Smooth muscle cell (in vitro differentiated cells): Measurements from ENCODE around the gene FHL3. TPM values are rescaled to one million over a fixed set of nuclear protein-coding genes. Genes with fewer than 3 reads are reported as not detected.
A peak's percentile ranks its signal among the peaks of the same experiment; 100 is the strongest.
"Not testable (repeated sequence)": the region's sequence is repeated elsewhere in the genome, so short reads cannot be mapped to it uniquely, and the experiment has no call there.

ENCODE experiments used
- DNase-seq: peaks from one replicate; lab custom pipeline; 2025; ENCODE audit not compliant: unreplicated experiment; lab: John Stamatoyannopoulos, UW
- H2AFZ ChIP-seq: fragments of 200-600 bp; sonication (generic); 2 replicates; pipeline ENCODE4 v1.6.0; 2016; ENCODE audit warnings: antibody characterized with exemption, low read depth, mild to moderate bottlenecking
- H3F3A ChIP-seq: fragments of 200-600 bp; sonication (generic); 2 replicates; pipeline ENCODE4 v1.6.0; 2017; ENCODE audit warnings: antibody characterized with exemption, low read depth
- H3K27ac ChIP-seq: fragments of 200-600 bp; sonication (generic); 2 replicates; pipeline ENCODE4 v1.5.1; 2016; ENCODE audit warnings: low read depth, mild to moderate bottlenecking
- H3K27me3 ChIP-seq: fragments of 200-600 bp; sonication (generic); 2 replicates; pipeline ENCODE4 v1.6.1; 2016; ENCODE audit warnings: low read depth, mild to moderate bottlenecking
- H3K36me3 ChIP-seq: fragments of 200-600 bp; sonication (generic); 2 replicates; pipeline ENCODE4 v1.5.1; 2016; ENCODE audit warnings: low read depth
- H3K4me1 ChIP-seq: fragments of 200-600 bp; sonication (generic); 2 replicates; pipeline ENCODE4 v1.5.1; 2016; ENCODE audit warnings: low read depth
- H3K4me2 ChIP-seq: fragments of 200-600 bp; sonication (generic); 2 replicates; pipeline ENCODE4 v1.6.0; 2016; ENCODE audit warnings: mild to moderate bottlenecking
- H3K4me3 ChIP-seq: fragments of 200-600 bp; sonication (generic); 2 replicates; pipeline ENCODE4 v1.5.1; 2016; ENCODE audit warnings: mild to moderate bottlenecking
- H3K79me2 ChIP-seq: fragments of 200-600 bp; sonication (generic); 2 replicates; pipeline ENCODE4 v1.6.0; 2016; ENCODE audit warnings: low read depth, mild to moderate bottlenecking
- H3K9ac ChIP-seq: fragments of 200-600 bp; sonication (generic); 2 replicates; pipeline ENCODE4 v1.6.0; 2016; ENCODE audit warnings: low read depth
- H3K9me3 ChIP-seq: fragments of 200-600 bp; sonication (generic); replicated peaks from 2 replicates; pipeline ENCODE4 v1.5.1; 2016; ENCODE audit warnings: low read depth
- H4K20me1 ChIP-seq: fragments of 200-600 bp; sonication (generic); 2 replicates; pipeline ENCODE4 v1.6.0; 2016; ENCODE audit warnings: low read depth
- WGBS: methylation state at CpG from one replicate; pipeline ENCODE4 v1.1.7; 2016; ENCODE audit warnings: low lambda C conversion rate; 5-methylcytosine and 5-hydroxymethylcytosine counted together
- polyA plus RNA-seq: library from polyadenylated mRNA; unstranded; fragments of >200 nt; fragmentation: Nextera tagmentation; extraction: Ambion mirVana; gene quantifications from 2 replicates; pipeline ENCODE4 v1.2.1, GENCODE V29; 2016
- total RNA-seq: library from RNA; depleted of rRNA; stranded (reverse); fragments of >200 nt; gene quantifications from 2 replicates; pipeline ENCODE4 v1.2.3, GENCODE V29; 2014
- TF ChIP-seq, protein P1 (sequence below): fragments of 200-600 bp; sonication (generic); IDR thresholded peaks from 2 replicates; pipeline ENCODE4 v1.5.1; 2017; ENCODE audit warnings: borderline replicate concordance, mild to moderate bottlenecking, antibody characterized with exemption; ENCODE audit not compliant: insufficient read depth, poor library complexity, severe bottlenecking

FHL3 gene
- total and polyA plus RNA-seq, 2 experiments from 2014 or later: 29.5 to 70.2 TPM

DNA sequence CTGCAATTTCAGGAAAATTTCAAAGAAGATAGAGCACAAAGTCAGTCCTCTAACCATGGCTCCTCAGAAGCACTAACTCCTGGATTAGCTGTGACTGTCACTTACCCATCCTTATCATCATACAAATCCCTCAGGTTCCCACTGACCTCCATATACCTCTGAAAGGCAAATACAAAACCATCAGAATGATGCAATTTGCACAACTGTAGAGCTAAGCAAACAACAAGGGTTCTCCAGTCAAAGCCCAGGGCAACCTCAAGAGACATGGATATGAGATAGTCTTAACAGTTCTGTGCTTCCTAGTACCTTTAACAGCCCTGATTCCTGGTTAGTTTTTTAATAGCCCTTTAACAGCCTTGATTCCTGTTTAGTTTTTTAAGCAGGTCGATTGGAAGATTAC is 17.6 kb downstream of the FHL3 start:
- Histone ChIP-seq H3K27me3 (no peaks in the 10 kb centered on the region), H3K36me3 (peaks cover 16% of the 10 kb centered on the region), H3K4me2 (no peak overlapping the region), H3K79me2 (peaks cover 22% of the 10 kb centered on the region), H3K9me3 (no peaks in the 10 kb centered on the region), H2AFZ (no peak overlapping the region), H3K4me3 (no peak overlapping the region), H3K27ac (no peak overlapping the region), H3K4me1 (peaks cover 10% of the 10 kb centered on the region), H4K20me1 (peaks cover 9% of the 10 kb centered on the region), H3F3A (peaks cover 12% of the 10 kb centered on the region), H3K9ac (no peak overlapping the region)
- WGBS: 70% methylated on average over 1 of the region's 1 CpG
- TF ChIP-seq, protein P1, sequence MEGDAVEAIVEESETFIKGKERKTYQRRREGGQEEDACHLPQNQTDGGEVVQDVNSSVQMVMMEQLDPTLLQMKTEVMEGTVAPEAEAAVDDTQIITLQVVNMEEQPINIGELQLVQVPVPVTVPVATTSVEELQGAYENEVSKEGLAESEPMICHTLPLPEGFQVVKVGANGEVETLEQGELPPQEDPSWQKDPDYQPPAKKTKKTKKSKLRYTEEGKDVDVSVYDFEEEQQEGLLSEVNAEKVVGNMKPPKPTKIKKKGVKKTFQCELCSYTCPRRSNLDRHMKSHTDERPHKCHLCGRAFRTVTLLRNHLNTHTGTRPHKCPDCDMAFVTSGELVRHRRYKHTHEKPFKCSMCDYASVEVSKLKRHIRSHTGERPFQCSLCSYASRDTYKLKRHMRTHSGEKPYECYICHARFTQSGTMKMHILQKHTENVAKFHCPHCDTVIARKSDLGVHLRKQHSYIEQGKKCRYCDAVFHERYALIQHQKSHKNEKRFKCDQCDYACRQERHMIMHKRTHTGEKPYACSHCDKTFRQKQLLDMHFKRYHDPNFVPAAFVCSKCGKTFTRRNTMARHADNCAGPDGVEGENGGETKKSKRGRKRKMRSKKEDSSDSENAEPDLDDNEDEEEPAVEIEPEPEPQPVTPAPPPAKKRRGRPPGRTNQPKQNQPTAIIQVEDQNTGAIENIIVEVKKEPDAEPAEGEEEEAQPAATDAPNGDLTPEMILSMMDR: no peak
- DNase-seq: no peak

DNA sequence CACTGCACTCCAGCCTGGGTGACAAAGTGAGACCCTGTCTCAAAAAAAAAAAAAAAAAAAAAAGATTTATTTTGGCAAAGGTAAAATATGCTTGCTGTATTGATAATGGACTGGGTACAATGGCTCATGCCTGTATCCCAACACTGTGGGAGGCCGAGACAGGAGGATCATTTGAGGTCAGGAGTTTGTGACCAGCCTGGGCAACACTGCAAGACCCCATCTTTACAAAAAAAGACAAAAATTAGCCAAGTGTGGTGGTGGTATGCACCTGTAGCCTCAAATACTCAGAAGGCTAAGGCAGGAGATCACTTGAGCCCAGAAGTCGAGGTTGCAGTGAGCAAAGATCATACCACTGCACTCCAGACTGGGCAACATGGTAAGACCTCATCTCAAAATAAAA is 21.8 kb downstream of the FHL3 start:
- Histone ChIP-seq H3K4me2 (no peak overlapping the region), H3K9ac (no peak overlapping the region), H3K36me3 (peaks cover 25% of the 10 kb centered on the region), H3K79me2 (peaks cover 12% of the 10 kb centered on the region), H3K9me3 (no peaks in the 10 kb centered on the region), H3K4me1 (peaks cover 4% of the 10 kb centered on the region), H3K27me3 (no peaks in the 10 kb centered on the region), H3K27ac (no peak overlapping the region), H3K4me3 (no peak overlapping the region), H3F3A (no peaks in the 10 kb centered on the region), H4K20me1 (peaks cover 9% of the 10 kb centered on the region), H2AFZ (no peak overlapping the region)
- DNase-seq: no peak
- WGBS: 93% methylated on average over 2 of the region's 2 CpGs
- TF ChIP-seq, protein P1: no peak

DNA sequence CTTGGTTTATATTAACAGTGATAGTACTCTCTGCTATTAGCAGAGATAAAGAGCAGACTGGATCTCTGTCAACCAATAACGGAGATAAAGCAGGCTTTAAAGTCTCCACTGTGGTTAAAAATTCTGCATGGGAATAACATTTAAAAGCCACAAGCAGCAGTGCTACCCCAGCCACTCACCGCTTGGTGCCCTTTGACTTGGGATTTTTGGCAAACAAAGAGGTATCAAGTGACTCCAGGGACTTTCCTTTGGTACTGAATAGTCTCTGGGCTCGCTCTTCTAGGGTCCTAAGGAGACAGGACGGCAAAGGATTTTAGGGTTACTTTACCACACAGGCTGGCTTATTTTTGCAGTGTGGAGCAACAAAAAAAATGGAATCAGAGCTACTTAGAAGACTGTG is 26.8 kb downstream of the FHL3 start:
- peaks cover 38% of the 10 kb centered on the region for H3K36me3 ChIP-seq
- no peak overlapping the region for H2AFZ ChIP-seq
- TF ChIP-seq, protein P1: no peak
- 75% methylated on average over 4 of the region's 4 CpGs for WGBS
- H3K4me3 ChIP-seq: no peak overlapping the region
- H3F3A ChIP-seq: no peaks in the 10 kb centered on the region
- no peak overlapping the region for H3K9ac ChIP-seq
- DNase-seq: no peak
- no peak overlapping the region for H3K4me2 ChIP-seq
- no peaks in the 10 kb centered on the region for H4K20me1 ChIP-seq
- H3K27ac ChIP-seq: no peak overlapping the region
- H3K9me3 ChIP-seq: no peaks in the 10 kb centered on the region
- H3K79me2 ChIP-seq: peaks cover 5% of the 10 kb centered on the region
- H3K4me1 ChIP-seq: no peaks in the 10 kb centered on the region
- H3K27me3 ChIP-seq: no peaks in the 10 kb centered on the region

DNA sequence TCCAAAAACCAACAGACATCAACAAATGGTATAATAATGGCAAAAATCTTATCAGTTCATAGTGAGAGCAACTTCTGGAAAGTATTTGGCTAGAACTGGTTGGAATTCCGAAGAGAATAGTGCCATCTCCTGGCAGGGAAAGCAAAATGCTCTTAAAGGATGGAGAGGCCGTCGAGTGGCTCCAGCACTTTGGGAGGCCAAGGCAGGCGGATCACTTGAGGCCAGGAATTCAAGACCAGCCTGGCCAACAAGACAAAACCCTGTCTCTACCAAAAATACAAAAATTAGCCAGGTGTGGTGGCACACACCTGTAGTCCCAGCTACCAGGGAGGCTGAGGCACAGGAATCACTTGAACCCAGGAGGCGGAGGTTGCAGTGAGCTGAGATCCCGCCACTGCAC is 30.2 kb downstream of the FHL3 start:
- H2AFZ ChIP-seq, H3K4me2 ChIP-seq, H3K27ac ChIP-seq, H3K4me3 ChIP-seq, H3K27me3 ChIP-seq, H3K9me3 ChIP-seq, H3K9ac ChIP-seq, H3K4me1 ChIP-seq, H3F3A ChIP-seq, DNase-seq: not testable (repeated sequence)
- WGBS: 67% methylated on average over 6 of the region's 6 CpGs
- Histone ChIP-seq H3K79me2 (peaks cover 18% of the 10 kb centered on the region), H4K20me1 (peaks cover 21% of the 10 kb centered on the region), H3K36me3 (peaks cover 45% of the 10 kb centered on the region)
- TF ChIP-seq, protein P1: peak; percentile 54
